CD14-positive monocyte (primary cell): ENCODE results near the gene VPS37C. TPM values are rescaled to one million over a fixed set of nuclear protein-coding genes. Genes with fewer than 3 reads are reported as not detected.
"Not testable (repeated sequence)": the region's sequence is repeated elsewhere in the genome, so short reads cannot be mapped to it uniquely, and the experiment has no call there.

Experiments
- DNase-seq, 3 donors: peaks; one replicate each; pipeline ENCODE4 v3.0.0-alpha.2; 2011 to 2022
- H2AFZ ChIP-seq: 2 replicates; pipeline ENCODE4 v1.6.0; 2012; ENCODE audit warnings: mild to moderate bottlenecking, low read depth, low read length, inconsistent platforms; ENCODE audit not compliant: insufficient read depth, poor library complexity, severe bottlenecking
- H3K27ac ChIP-seq, 2 donors: 1 replicate in 1 of 2; 2 replicates in 1 of 2; pipeline ENCODE4 v1.5.1; 2012 to 2013; ENCODE audit warnings: low read length in 2 of 2, control low read depth in 1 of 2, inconsistent platforms in 1 of 2, low read depth in 1 of 2, mild to moderate bottlenecking in 1 of 2
- H3K27me3 ChIP-seq, 2 donors: one replicate each; pipeline versions ENCODE4 v1.6.0 to v1.6.1; 2011 to 2013; ENCODE audit warnings: low read length in 2 of 2; ENCODE audit not compliant: control insufficient read depth in 2 of 2, insufficient read depth in 2 of 2
- H3K36me3 ChIP-seq, 2 donors: replicated peaks in 1 of 2; 1 replicate in 1 of 2; 2 replicates in 1 of 2; pipeline versions ENCODE4 v1.5.1 to v1.6.1; 2012 to 2013; ENCODE audit warnings: low read length in 2 of 2, control low read depth in 1 of 2, inconsistent platforms in 1 of 2, mild to moderate bottlenecking in 1 of 2; ENCODE audit not compliant: insufficient read depth in 2 of 2, control insufficient read depth in 1 of 2
- H3K4me1 ChIP-seq, 2 donors: 1 replicate in 1 of 2; 2 replicates in 1 of 2; pipeline versions ENCODE4 v1.5.1 to v1.6.1; 2012 to 2013; ENCODE audit warnings: low read length in 2 of 2, control low read depth in 1 of 2, inconsistent platforms in 1 of 2, mild to moderate bottlenecking in 1 of 2, moderate library complexity in 1 of 2; ENCODE audit not compliant: insufficient read depth in 2 of 2, control insufficient read depth in 1 of 2
- H3K4me2 ChIP-seq: replicated peaks from 2 replicates; pipeline ENCODE3; 2012; ENCODE audit warnings: low read length, moderate library complexity, mild to moderate bottlenecking; ENCODE audit not compliant: poor library complexity, severe bottlenecking; ENCODE audit errors: extremely low read depth
- H3K4me3 ChIP-seq, 3 experiments: fragments of 200-600 bp in 1 of 3; sonication (generic) in 1 of 3; replicated peaks in 1 of 3; 1 replicate in 2 of 3; 2 replicates in 1 of 3; pipeline ENCODE4 v1.5.1; 2011 to 2013; ENCODE audit warnings: low read length in 3 of 3, mild to moderate bottlenecking in 3 of 3, control low read depth in 2 of 3, low read depth in 2 of 3, inconsistent platforms in 1 of 3, moderate library complexity in 1 of 3
- H3K79me2 ChIP-seq: 2 replicates; pipeline ENCODE4 v1.6.0; 2012; ENCODE audit warnings: mild to moderate bottlenecking, control low read depth, inconsistent platforms, low read length, moderate library complexity; ENCODE audit not compliant: insufficient read depth
- H3K9ac ChIP-seq: 2 replicates; pipeline ENCODE4 v1.6.0; 2017; ENCODE audit warnings: low read length, mild to moderate bottlenecking; ENCODE audit not compliant: insufficient read depth, poor library complexity, severe bottlenecking
- H3K9me3 ChIP-seq, 2 donors: replicated peaks in 1 of 2; 1 replicate in 1 of 2; 2 replicates in 1 of 2; pipeline versions ENCODE4 v1.5.1 to v1.6.1; 2012 to 2013; ENCODE audit warnings: low read length in 2 of 2, control low read depth in 1 of 2; ENCODE audit not compliant: control insufficient read depth in 1 of 2, insufficient read depth in 1 of 2
- H4K20me1 ChIP-seq: 2 replicates; pipeline ENCODE4 v1.6.0; 2012; ENCODE audit warnings: mild to moderate bottlenecking, low read length, control low read depth, moderate library complexity; ENCODE audit not compliant: insufficient read depth
- H3K27ac Mint-ChIP-seq, 7 donors: one replicate each; pipeline ENCODE4 v1.8.0; 2020; ENCODE audit warnings: mild to moderate bottlenecking in 7 of 7, mixed read lengths in 7 of 7, moderate library complexity in 6 of 7, inconsistent platforms in 2 of 7
- H3K27me3 Mint-ChIP-seq, 3 donors: one replicate each; pipeline ENCODE4 v1.8.0; 2021 to 2022; ENCODE audit warnings: low read depth in 3 of 3, mild to moderate bottlenecking in 3 of 3, mixed read lengths in 3 of 3, moderate library complexity in 3 of 3, inconsistent platforms in 1 of 3
- H3K36me3 Mint-ChIP-seq, 2 donors: one replicate each; pipeline ENCODE4 v1.8.0; 2020; ENCODE audit warnings: mixed read lengths in 2 of 2, inconsistent platforms in 1 of 2, mild to moderate bottlenecking in 1 of 2
- H3K4me1 Mint-ChIP-seq: one replicate; pipeline ENCODE4 v1.8.0; 2020; ENCODE audit warnings: mild to moderate bottlenecking, mixed read lengths
- H3K4me3 Mint-ChIP-seq, 2 donors: one replicate each; pipeline ENCODE4 v1.8.0; 2020; ENCODE audit warnings: mild to moderate bottlenecking in 2 of 2, mixed read lengths in 2 of 2, moderate library complexity in 1 of 2
- H3K9me3 Mint-ChIP-seq, 7 donors: one replicate each; pipeline ENCODE4 v1.8.0; 2020 to 2022; ENCODE audit warnings: mixed read lengths in 7 of 7, mild to moderate bottlenecking in 6 of 7, moderate library complexity in 6 of 7, inconsistent platforms in 2 of 7
- WGBS: methylation state at CpG from one replicate; pipeline ENCODE4 v1.1.5; 2013; ENCODE audit warnings: missing lambda C conversion rate; ENCODE audit not compliant: insufficient coverage; 5-methylcytosine and 5-hydroxymethylcytosine counted together
- intact Hi-C, 2 donors: fragments of 100-400 bp; cut with micrococcal nuclease; formaldehyde crosslinking; loops; one replicate each; pipeline versions ENCODE4 v1.15.0 to v1.15.1; 2023
- polyA plus RNA-seq, 3 donors: library from polyadenylated mRNA; depleted of rRNA in 1 of 3; unstranded in 2 of 3; stranded (reverse) in 1 of 3; fragments of 300-500 nt in 2 of 3; fragments of >200 nt in 1 of 3; fragmentation: Illumina TruSeq in 2 of 3; gene quantifications; 1 replicate in 2 of 3; 2 replicates in 1 of 3; pipeline ENCODE4 v1.2.3, GENCODE V29; 2012 to 2021
- TF ChIP-seq, protein P1 (sequence below): fragments of 200-600 bp; IDR thresholded peaks from one replicate; pipeline ENCODE4 v1.8.0; 2022; ENCODE audit warnings: antibody characterized with exemption, mild to moderate bottlenecking

The VPS37C gene
- polyA plus RNA-seq, 3 donors: 1.9 to 25.1 (median 3.8) TPM

DNA sequence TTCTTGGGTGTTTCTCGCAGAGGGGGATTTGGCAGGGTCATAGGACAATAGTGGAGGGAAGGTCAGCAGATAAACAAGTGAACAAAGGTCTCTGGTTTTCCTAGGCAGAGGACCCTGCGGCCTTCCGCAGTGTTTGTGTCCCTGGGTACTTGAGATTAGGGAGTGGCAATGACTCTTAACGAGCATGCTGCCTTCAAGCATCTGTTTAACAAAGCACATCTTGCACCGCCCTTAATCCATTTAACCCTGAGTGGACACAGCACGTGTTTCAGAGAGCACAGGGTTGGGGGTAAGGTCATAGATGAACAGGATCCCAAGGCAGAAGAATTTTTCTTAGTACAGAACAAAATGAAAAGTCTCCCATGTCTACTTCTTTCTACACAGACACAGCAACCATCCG lies 4.6 kb upstream of the VPS37C start:
- H3K27me3 Mint-ChIP-seq, H3K9me3 ChIP-seq, H2AFZ ChIP-seq, H3K79me2 ChIP-seq, H4K20me1 ChIP-seq, H3K36me3 ChIP-seq, H3K27me3 ChIP-seq, H3K36me3 Mint-ChIP-seq, DNase-seq: not testable (repeated sequence)
- H3K27ac Mint-ChIP-seq: peak overlapping the region; percentile 99 to 100 (median 100)
- Histone ChIP-seq H3K9ac (peak overlapping the region; percentile 92), H3K4me3 (peak overlapping the region in 2 of 3 experiments; percentile 20 to 36), H3K27ac (peak overlapping the region; percentile 93 to 100), H3K4me1 (peaks cover 66 to 70% of the 10 kb centered on the region in 2 donors), H3K4me2 (peak overlapping the region; percentile 37)
- WGBS: no CpG with 5 or more reads among the region's 7 CpGs
- H3K9me3 Mint-ChIP-seq: peaks cover 3 to 16% (median 13%) of the 10 kb centered on the region in 7 donors
- intact Hi-C loops: loop anchor here (10.0 kb wide), 2 partner anchors 101 to 259 kb away; partner anchors contain the start of gene CPSF7 (in 1 of the 2)
- H3K4me1 Mint-ChIP-seq: peaks cover 68% of the 10 kb centered on the region
- H3K4me3 Mint-ChIP-seq: peak overlapping the region; percentile 34 to 84

- DNase-seq: peak in 2 of 3 donors; percentile 47 to 65
- peaks cover 3 to 16% (median 13%) of the 10 kb centered on the region in 7 donors for H3K9me3 Mint-ChIP-seq
- Histone ChIP-seq H3K36me3 (no peaks in the 10 kb centered on the region), H3K4me2 (peak overlapping the region; percentile 37), H3K4me3 (peak overlapping the region; percentile 15 to 36 (median 20)), H3K27ac (peak overlapping the region; percentile 93 to 100), H3K9ac (peak overlapping the region; percentile 92), H3K9me3 (peaks cover 0 to 9% of the 10 kb centered on the region in 2 donors), H3K79me2 (peaks cover 16% of the 10 kb centered on the region), H3K4me1 (peaks cover 72 to 78% of the 10 kb centered on the region in 2 donors), H4K20me1 (peaks cover 5% of the 10 kb centered on the region), H2AFZ (no peak overlapping the region), H3K27me3 (no peaks in the 10 kb centered on the region)
- H3K4me1 Mint-ChIP-seq: peaks cover 78% of the 10 kb centered on the region
- H3K27ac Mint-ChIP-seq: peak overlapping the region; percentile 99 to 100 (median 100)
- TF ChIP-seq, protein P1, sequence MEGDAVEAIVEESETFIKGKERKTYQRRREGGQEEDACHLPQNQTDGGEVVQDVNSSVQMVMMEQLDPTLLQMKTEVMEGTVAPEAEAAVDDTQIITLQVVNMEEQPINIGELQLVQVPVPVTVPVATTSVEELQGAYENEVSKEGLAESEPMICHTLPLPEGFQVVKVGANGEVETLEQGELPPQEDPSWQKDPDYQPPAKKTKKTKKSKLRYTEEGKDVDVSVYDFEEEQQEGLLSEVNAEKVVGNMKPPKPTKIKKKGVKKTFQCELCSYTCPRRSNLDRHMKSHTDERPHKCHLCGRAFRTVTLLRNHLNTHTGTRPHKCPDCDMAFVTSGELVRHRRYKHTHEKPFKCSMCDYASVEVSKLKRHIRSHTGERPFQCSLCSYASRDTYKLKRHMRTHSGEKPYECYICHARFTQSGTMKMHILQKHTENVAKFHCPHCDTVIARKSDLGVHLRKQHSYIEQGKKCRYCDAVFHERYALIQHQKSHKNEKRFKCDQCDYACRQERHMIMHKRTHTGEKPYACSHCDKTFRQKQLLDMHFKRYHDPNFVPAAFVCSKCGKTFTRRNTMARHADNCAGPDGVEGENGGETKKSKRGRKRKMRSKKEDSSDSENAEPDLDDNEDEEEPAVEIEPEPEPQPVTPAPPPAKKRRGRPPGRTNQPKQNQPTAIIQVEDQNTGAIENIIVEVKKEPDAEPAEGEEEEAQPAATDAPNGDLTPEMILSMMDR: no peak
- peak overlapping the region; percentile 34 to 84 for H3K4me3 Mint-ChIP-seq
- peaks cover 0 to 10% (median 3%) of the 10 kb centered on the region in 3 donors for H3K27me3 Mint-ChIP-seq
- intact Hi-C loops: loop anchor here (5.0 to 10.0 kb wide), 4 partner anchors 100 to 260 kb away; partner anchors contain the start of genes CPSF7 (in 1 of the 2) and SLC15A3 (in 1 of the 2)
- whole genome bisulfite sequencing: 68% methylated on average over 7 of the region's 13 CpGs
- peaks cover 7 to 10% of the 10 kb centered on the region in 2 donors for H3K36me3 Mint-ChIP-seq
Observed at GRCh38 chr11:61164606-61165424, 3.6 kb upstream of the VPS37C start.
